HepG2 (cell line): Measurements from ENCODE around the gene NTM. TPM values are rescaled to one million over a fixed set of nuclear protein-coding genes. Genes with fewer than 3 reads are reported as not detected.

Source experiments
- ATAC-seq: fragments of 200-7000 bp; cut with Tn5 transposase; 3 replicates; pipeline ENCODE4 v1.9.1; 2020; ENCODE audit warnings: mild to moderate bottlenecking, moderate library complexity
- BruUV-seq: library from RNA; stranded (reverse); fragments of 400-500 nt; replicated peaks from 2 replicates; lab custom pipeline; 2021; lab: Mats Ljungman, UMichigan
- CTCF ChIA-PET: fragments of 300-600 bp; formaldehyde crosslinking; extraction: SDS; loops from one replicate; lab custom pipeline; 2021; ENCODE audit warnings: low total read pairs, inconsistent platforms, low intra/inter-chr PET ratio; lab: Yijun Ruan, JAX
- POLR2A ChIA-PET: fragments of 350-600 bp; sonication (Branson Sonifier 250); formaldehyde crosslinking; loops from one replicate; lab custom pipeline; 2020; ENCODE audit warnings: antibody characterized with exemption, inconsistent platforms; lab: Yijun Ruan, JAX
- DNase-seq: peaks from one replicate; pipeline ENCODE4 v3.0.0-alpha.2; 2015; ENCODE audit warnings: low spot score
- FAIRE-seq: peaks from 3 replicates; lab custom pipeline; 2011; peaks lifted over from hg19 to GRCh38; lab: Jason Lieb, UNC
- H2AFZ ChIP-seq: one replicate; pipeline ENCODE4 v1.6.1; 2011; ENCODE audit warnings: low read length, inconsistent platforms
- H3K27ac ChIP-seq: fragments of 300-600 bp; 3 replicates; pipeline ENCODE4 v1.8.0; 2011; ENCODE audit warnings: mixed run types, mild to moderate bottlenecking, mixed read lengths, low read length, inconsistent platforms; ENCODE audit not compliant: insufficient read depth; ENCODE audit errors: extremely low read length
- H3K27me3 ChIP-seq, 2 experiments: fragments of 200-600 bp in 1 of 2; 2 replicates in 1 of 2; 3 replicates in 1 of 2; pipeline versions ENCODE4 v1.6.0 to v1.8.0; 2011; ENCODE audit warnings: low read length in 2 of 2, mild to moderate bottlenecking in 2 of 2, moderate library complexity in 2 of 2, inconsistent platforms in 1 of 2; ENCODE audit not compliant: insufficient read depth in 2 of 2, control insufficient read depth in 1 of 2
- H3K36me3 ChIP-seq, 2 experiments: fragments of 200-600 bp in 1 of 2; replicated peaks in 1 of 2; 2 replicates in 1 of 2; 3 replicates in 1 of 2; pipeline versions ENCODE4 v1.5.1 to v1.8.0; 2011; ENCODE audit warnings: low read length in 2 of 2, inconsistent platforms in 1 of 2; ENCODE audit not compliant: insufficient read depth in 2 of 2, control insufficient read depth in 1 of 2
- H3K4me1 ChIP-seq: 2 replicates; pipeline ENCODE4 v1.5.1; 2012; ENCODE audit warnings: low read length, inconsistent platforms; ENCODE audit not compliant: insufficient read depth
- H3K4me2 ChIP-seq: 2 replicates; pipeline ENCODE4 v1.6.0; 2011; ENCODE audit warnings: low read depth, low read length, inconsistent platforms
- H3K4me3 ChIP-seq, 3 experiments: fragments of 200-600 bp in 1 of 3; sonication (generic), shearing (Covaris generic) in 1 of 3; replicated peaks in 1 of 3; 2 replicates each; pipeline ENCODE4 v1.5.1; 2011 to 2016; ENCODE audit warnings: low read length in 3 of 3, inconsistent platforms in 2 of 3, low read depth in 2 of 3, mild to moderate bottlenecking in 2 of 3, control low read depth in 1 of 3, mixed read lengths in 1 of 3; ENCODE audit not compliant: insufficient read depth in 1 of 3
- H3K79me2 ChIP-seq: one replicate; pipeline ENCODE4 v1.6.1; 2011; ENCODE audit warnings: low read length, inconsistent platforms; ENCODE audit not compliant: insufficient read depth
- H3K9ac ChIP-seq: 2 replicates; pipeline ENCODE4 v1.6.0; 2011; ENCODE audit warnings: mild to moderate bottlenecking, low read depth, low read length, inconsistent platforms; ENCODE audit not compliant: insufficient read depth
- H3K9me3 ChIP-seq: 2 replicates; pipeline ENCODE4 v1.5.1; 2012; ENCODE audit warnings: mild to moderate bottlenecking, low read length
- H4K20me1 ChIP-seq: 2 replicates; pipeline ENCODE4 v1.6.0; 2011; ENCODE audit warnings: inconsistent platforms, mild to moderate bottlenecking, low read length, moderate library complexity; ENCODE audit not compliant: insufficient read depth
- GABPA ChIP-seq, 2 experiments: IDR thresholded peaks; 2 replicates each; pipeline ENCODE4 v1.6.1; 2011 to 2016; ENCODE audit warnings: low read depth in 2 of 2, low read length in 1 of 2, missing biosample characterization in 1 of 2, missing genetic modification characterization in 1 of 2
- HMGA1 ChIP-seq: sonication (generic); formaldehyde crosslinking; conservative IDR thresholded peaks from 2 replicates; pipeline ENCODE4 v1.4.0; 2020; ENCODE audit warnings: missing genetic modification reagents
- IKZF4 ChIP-seq: sonication (generic); formaldehyde crosslinking; IDR thresholded peaks from 2 replicates; pipeline ENCODE4 v1.5.1; 2020; ENCODE audit warnings: borderline replicate concordance, mild to moderate bottlenecking, low read depth, missing genetic modification reagents; ENCODE audit errors: not compliant biosample characterization
- KLF9 ChIP-seq: IDR thresholded peaks from 2 replicates; pipeline ENCODE4 v1.6.1; 2016; ENCODE audit warnings: low read depth
- SMARCC2 ChIP-seq: fragments of 450-650 bp; IDR thresholded peaks from 2 replicates; pipeline ENCODE4 v1.6.1; 2017; ENCODE audit warnings: antibody characterized with exemption, mild to moderate bottlenecking
- XBP1 ChIP-seq: sonication (generic); formaldehyde crosslinking; IDR thresholded peaks from 2 replicates; pipeline ENCODE4 v1.5.0; 2020; ENCODE audit warnings: missing genetic modification reagents
- YEATS2 ChIP-seq: sonication (generic); formaldehyde crosslinking; IDR thresholded peaks from 2 replicates; pipeline ENCODE4 v1.4.0; 2020; ENCODE audit warnings: missing genetic modification reagents, borderline replicate concordance
- ZBTB42 ChIP-seq: sonication (generic); formaldehyde crosslinking; IDR thresholded peaks from 2 replicates; pipeline ENCODE4 v1.5.0; 2020; ENCODE audit warnings: mild to moderate bottlenecking, missing genetic modification reagents
- ZNF256 ChIP-seq: sonication (generic); formaldehyde crosslinking; conservative IDR thresholded peaks from 2 replicates; pipeline ENCODE4 v1.4.0; 2020; ENCODE audit warnings: missing genetic modification reagents
- ZNF333 ChIP-seq: sonication (generic); formaldehyde crosslinking; IDR thresholded peaks from 2 replicates; pipeline ENCODE4 v1.4.0; 2020; ENCODE audit warnings: mild to moderate bottlenecking, missing genetic modification reagents, borderline replicate concordance
- ZNF431 ChIP-seq: sonication (generic); formaldehyde crosslinking; IDR thresholded peaks from 2 replicates; pipeline ENCODE4 v1.9.0; 2022; ENCODE audit warnings: missing genetic modification reagents, low read depth, mild to moderate bottlenecking, borderline replicate concordance
- ZNF598 ChIP-seq: sonication (generic); formaldehyde crosslinking; IDR thresholded peaks from 2 replicates; pipeline ENCODE4 v1.5.1; 2020; ENCODE audit warnings: mild to moderate bottlenecking, missing genetic modification reagents, borderline replicate concordance
- ZNF605 ChIP-seq: sonication (generic); formaldehyde crosslinking; IDR thresholded peaks from 2 replicates; pipeline ENCODE4 v1.8.0; 2022; ENCODE audit warnings: mild to moderate bottlenecking, missing genetic modification reagents
- ZNF7 ChIP-seq: IDR thresholded peaks from 2 replicates; pipeline ENCODE4 v1.6.1; 2016; ENCODE audit warnings: missing biosample characterization, missing genetic modification reagents
- ZNF781 ChIP-seq: sonication (generic); formaldehyde crosslinking; IDR thresholded peaks from 2 replicates; pipeline ENCODE4 v1.5.1; 2020; ENCODE audit warnings: borderline replicate concordance, mild to moderate bottlenecking, missing genetic modification reagents; ENCODE audit errors: not compliant biosample characterization
- WGBS: methylation state at CpG from one replicate; pipeline ENCODE4 v1.1.6; 2017; ENCODE audit warnings: low lambda C conversion rate; 5-methylcytosine and 5-hydroxymethylcytosine counted together
- in situ Hi-C: cut with HindIII; loops from 2 replicates; pipeline ENCODE4 v1.10.0; 2017; ENCODE audit warnings: low pct_unique_long_range_greater_than_20kb; ENCODE audit not compliant: extremely low pct_ligation_motif_present
- intact Hi-C: fragments of 100-400 bp; cut with micrococcal nuclease; formaldehyde crosslinking; loops from one replicate; pipeline ENCODE4 v1.10.0; 2022; ENCODE audit not compliant: unreplicated experiment
- polyA plus RNA-seq, 8 experiments: library from polyadenylated mRNA; depleted of rRNA in 3 of 8; stranded (reverse) in 7 of 8; unstranded in 1 of 8; fragments of >200 nt; fragmentation: Illumina TruSeq in 4 of 8; extraction: Trizol in 4 of 8; gene quantifications; 2 replicates each; pipeline versions ENCODE4 v1.2.1 to v1.2.3, GENCODE V29; 2011 to 2016; ENCODE audit warnings: low read depth in 4 of 8, missing spikeins in 1 of 8, mixed read lengths in 1 of 8; ENCODE audit not compliant: insufficient read depth in 1 of 8
- total RNA-seq, 5 experiments: library from RNA; depleted of rRNA; stranded (reverse); fragments of >200 nt; fragmentation: Illumina TruSeq; extraction: Trizol; gene quantifications; 2 replicates each; pipeline ENCODE4 v1.2.3, GENCODE V29; 2016; ENCODE audit warnings: low read depth in 1 of 5
- TF ChIP-seq, protein P1 (sequence below): sonication (generic); formaldehyde crosslinking; IDR thresholded peaks from 2 replicates; pipeline ENCODE4 v1.8.1; 2023; ENCODE audit warnings: mild to moderate bottlenecking, missing genetic modification reagents
- TF ChIP-seq, protein P2 (sequence below): sonication (generic); formaldehyde crosslinking; conservative IDR thresholded peaks from 2 replicates; pipeline ENCODE4 v1.8.0; 2022; ENCODE audit warnings: low read depth, missing genetic modification reagents

The NTM gene
- total and polyA plus RNA-seq, 2 of the 13 experiments (the other 11 are each of a cell fraction or from before 2014, with no cell fraction given) = not detected

DNA sequence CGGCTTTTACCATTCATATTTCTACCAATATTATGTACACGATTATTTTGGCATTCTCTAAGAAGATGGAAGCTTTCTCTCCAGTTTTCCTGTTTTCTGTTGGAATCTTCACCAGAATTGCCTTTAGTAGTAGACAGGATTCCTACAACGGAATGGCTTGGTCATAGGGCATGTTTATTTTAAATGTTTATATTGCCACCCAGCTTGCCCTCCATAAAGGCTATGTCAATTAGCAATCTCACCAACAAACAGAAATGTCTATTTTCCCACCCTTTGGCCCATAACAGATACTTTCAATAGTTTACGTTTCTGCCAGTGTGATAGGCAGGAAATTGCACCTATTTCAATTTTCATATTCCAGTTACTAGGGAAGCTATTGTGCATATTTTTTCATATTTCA lies 893.5 kb downstream of the NTM start:
- FAIRE-seq = no peak
- CTCF ChIA-PET = no interaction called here
- no peak overlapping the region for H3K27ac ChIP-seq
- H3K9me3 ChIP-seq = no peaks in the 10 kb centered on the region; the same call in 1 of the 2 replicates
- in situ Hi-C loops = no loop called here
- H3K27me3 ChIP-seq = no peaks in the 10 kb centered on the region
- H3K4me2 ChIP-seq = no peak overlapping the region
- no peak for DNase-seq
- no TSS peak for BruUV-seq
- H3K9ac ChIP-seq = no peak overlapping the region
- no peaks in the 10 kb centered on the region for H3K4me1 ChIP-seq
- intact Hi-C loops = no loop called here
- WGBS = 2% methylated on average over 4 of the region's 4 CpGs
- ATAC-seq = no peak
- H3K36me3 ChIP-seq = no peaks in the 10 kb centered on the region
- no peak for TF ChIP-seq ZNF333 (CRISPR knock-in tag)
- no peak for TF ChIP-seq GABPA (IDR thresholded peaks at IDR 0.05; ENCODE audit: low read depth, low read length)
- no peak for TF ChIP-seq GABPA (CRISPR knock-in tag; IDR thresholded peaks at IDR 0.05; ENCODE audit: low read depth)
- no peak for TF ChIP-seq ZNF431 (CRISPR knock-in tag)
- no peak for TF ChIP-seq ZBTB42
- TF ChIP-seq YEATS2 (CRISPR knock-in tag) = no peak
- TF ChIP-seq ZNF781 = no peak
- TF ChIP-seq, protein P1, sequence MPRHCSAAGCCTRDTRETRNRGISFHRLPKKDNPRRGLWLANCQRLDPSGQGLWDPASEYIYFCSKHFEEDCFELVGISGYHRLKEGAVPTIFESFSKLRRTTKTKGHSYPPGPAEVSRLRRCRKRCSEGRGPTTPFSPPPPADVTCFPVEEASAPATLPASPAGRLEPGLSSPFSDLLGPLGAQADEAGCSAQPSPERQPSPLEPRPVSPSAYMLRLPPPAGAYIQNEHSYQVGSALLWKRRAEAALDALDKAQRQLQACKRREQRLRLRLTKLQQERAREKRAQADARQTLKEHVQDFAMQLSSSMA (CRISPR knock-in tag) = no peak
- TF ChIP-seq SMARCC2 = no peak
- no peak overlapping the region for H2AFZ ChIP-seq
- H3K79me2 ChIP-seq = no peaks in the 10 kb centered on the region
- no peak overlapping the region for H3K4me3 ChIP-seq
- no peaks in the 10 kb centered on the region for H4K20me1 ChIP-seq
- POLR2A ChIA-PET = no interaction called here

DNA sequence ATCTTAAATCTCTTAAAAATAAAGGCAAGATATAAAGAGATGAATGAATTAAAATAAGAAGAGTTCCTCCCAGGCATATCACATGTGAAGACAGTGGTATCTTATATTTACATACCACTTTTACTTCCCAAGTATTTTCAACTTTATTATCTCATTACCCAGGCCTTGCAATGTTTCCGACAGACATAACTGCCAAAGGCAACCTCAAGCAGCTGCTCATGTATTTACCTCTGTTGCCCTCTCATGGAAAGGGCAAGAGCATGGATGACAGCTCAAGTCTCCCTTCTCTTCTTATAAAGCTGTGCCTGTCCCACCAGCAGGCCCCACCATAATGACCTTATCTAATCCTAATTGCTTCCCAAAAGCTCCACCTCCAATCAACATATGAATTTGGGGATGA lies 894.2 kb downstream of the NTM start:
- DNase-seq (no peak), FAIRE-seq (no peak), ATAC-seq (no peak)
- intact Hi-C loops = no loop called here
- CTCF ChIA-PET = no interaction called here
- H2AFZ ChIP-seq = no peak overlapping the region
- H3K27me3 ChIP-seq = no peaks in the 10 kb centered on the region
- no peaks in the 10 kb centered on the region for H3K36me3 ChIP-seq
- POLR2A ChIA-PET = no interaction called here
- H3K27ac ChIP-seq = no peak overlapping the region
- H3K79me2 ChIP-seq = no peaks in the 10 kb centered on the region
- BruUV-seq = no TSS peak
- in situ Hi-C loops = no loop called here
- WGBS = 0% methylated on average over 1 of the region's 1 CpG
- no peaks in the 10 kb centered on the region for H4K20me1 ChIP-seq
- H3K4me1 ChIP-seq = no peaks in the 10 kb centered on the region
- H3K9ac ChIP-seq = no peak overlapping the region
- no peaks in the 10 kb centered on the region; the same call in 1 of the 2 replicates for H3K9me3 ChIP-seq
- H3K4me2 ChIP-seq = no peak overlapping the region
- no peak overlapping the region for H3K4me3 ChIP-seq
- TF ChIP-seq ZNF598 (CRISPR knock-in tag) (no peak), XBP1 (CRISPR knock-in tag) (no peak), HMGA1 (no peak), ZNF7 (CRISPR knock-in tag) (no peak), ZNF256 (no peak), KLF9 (CRISPR knock-in tag) (no peak), ZNF605 (CRISPR knock-in tag) (no peak), IKZF4 (CRISPR knock-in tag) (no peak)
- TF ChIP-seq, protein P2, sequence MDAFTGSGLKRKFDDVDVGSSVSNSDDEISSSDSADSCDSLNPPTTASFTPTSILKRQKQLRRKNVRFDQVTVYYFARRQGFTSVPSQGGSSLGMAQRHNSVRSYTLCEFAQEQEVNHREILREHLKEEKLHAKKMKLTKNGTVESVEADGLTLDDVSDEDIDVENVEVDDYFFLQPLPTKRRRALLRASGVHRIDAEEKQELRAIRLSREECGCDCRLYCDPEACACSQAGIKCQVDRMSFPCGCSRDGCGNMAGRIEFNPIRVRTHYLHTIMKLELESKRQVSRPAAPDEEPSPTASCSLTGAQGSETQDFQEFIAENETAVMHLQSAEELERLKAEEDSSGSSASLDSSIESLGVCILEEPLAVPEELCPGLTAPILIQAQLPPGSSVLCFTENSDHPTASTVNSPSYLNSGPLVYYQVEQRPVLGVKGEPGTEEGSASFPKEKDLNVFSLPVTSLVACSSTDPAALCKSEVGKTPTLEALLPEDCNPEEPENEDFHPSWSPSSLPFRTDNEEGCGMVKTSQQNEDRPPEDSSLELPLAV (CRISPR knock-in tag) = no peak
